ENCODE results near the gene CABLES2.
"Not testable (repeated sequence)": the region's sequence is repeated elsewhere in the genome, so short reads cannot be mapped to it uniquely, and the experiment has no call there.

Gene CABLES2

GRCh38 chr20:62377615-62378178 lies 29.4 kb downstream of the CABLES2 start:
- DNase-seq (ENCODE audit: low read depth): no peak
- no peak overlapping the region for H3K4me3 ChIP-seq (ENCODE audit: low read depth, low read length)
- TF ChIP-seq, protein P1, sequence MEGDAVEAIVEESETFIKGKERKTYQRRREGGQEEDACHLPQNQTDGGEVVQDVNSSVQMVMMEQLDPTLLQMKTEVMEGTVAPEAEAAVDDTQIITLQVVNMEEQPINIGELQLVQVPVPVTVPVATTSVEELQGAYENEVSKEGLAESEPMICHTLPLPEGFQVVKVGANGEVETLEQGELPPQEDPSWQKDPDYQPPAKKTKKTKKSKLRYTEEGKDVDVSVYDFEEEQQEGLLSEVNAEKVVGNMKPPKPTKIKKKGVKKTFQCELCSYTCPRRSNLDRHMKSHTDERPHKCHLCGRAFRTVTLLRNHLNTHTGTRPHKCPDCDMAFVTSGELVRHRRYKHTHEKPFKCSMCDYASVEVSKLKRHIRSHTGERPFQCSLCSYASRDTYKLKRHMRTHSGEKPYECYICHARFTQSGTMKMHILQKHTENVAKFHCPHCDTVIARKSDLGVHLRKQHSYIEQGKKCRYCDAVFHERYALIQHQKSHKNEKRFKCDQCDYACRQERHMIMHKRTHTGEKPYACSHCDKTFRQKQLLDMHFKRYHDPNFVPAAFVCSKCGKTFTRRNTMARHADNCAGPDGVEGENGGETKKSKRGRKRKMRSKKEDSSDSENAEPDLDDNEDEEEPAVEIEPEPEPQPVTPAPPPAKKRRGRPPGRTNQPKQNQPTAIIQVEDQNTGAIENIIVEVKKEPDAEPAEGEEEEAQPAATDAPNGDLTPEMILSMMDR (IDR thresholded peaks at IDR 0.05; ENCODE audit: control insufficient read depth, extremely low read depth, insufficient read depth): no peak

- no peak for DNase-seq (ENCODE audit: low read depth)
- TF ChIP-seq, protein P1 (IDR thresholded peaks at IDR 0.05; ENCODE audit: control insufficient read depth, extremely low read depth, insufficient read depth): no peak
- H3K4me3 ChIP-seq (ENCODE audit: low read depth, low read length): no peak overlapping the region
These were observed 30.0 kb downstream of the CABLES2 start for GRCh38 chr20:62377064-62377461.

GRCh38 chr20:62376112-62377063 lies 30.7 kb downstream of the CABLES2 start:
- TF ChIP-seq, protein P1 (IDR thresholded peaks at IDR 0.05; ENCODE audit: control insufficient read depth, extremely low read depth, insufficient read depth): no peak
- no peak for DNase-seq (ENCODE audit: low read depth)
- H3K4me3 ChIP-seq (ENCODE audit: low read depth, low read length): no peak overlapping the region

GRCh38 chr20:62374331-62375152 lies 32.5 kb downstream of the CABLES2 start:
- no peak overlapping the region for H3K4me3 ChIP-seq (ENCODE audit: low read depth, low read length)
- TF ChIP-seq, protein P1 (IDR thresholded peaks at IDR 0.05; ENCODE audit: control insufficient read depth, extremely low read depth, insufficient read depth): no peak
- DNase-seq (ENCODE audit: low read depth): no peak

DNA sequence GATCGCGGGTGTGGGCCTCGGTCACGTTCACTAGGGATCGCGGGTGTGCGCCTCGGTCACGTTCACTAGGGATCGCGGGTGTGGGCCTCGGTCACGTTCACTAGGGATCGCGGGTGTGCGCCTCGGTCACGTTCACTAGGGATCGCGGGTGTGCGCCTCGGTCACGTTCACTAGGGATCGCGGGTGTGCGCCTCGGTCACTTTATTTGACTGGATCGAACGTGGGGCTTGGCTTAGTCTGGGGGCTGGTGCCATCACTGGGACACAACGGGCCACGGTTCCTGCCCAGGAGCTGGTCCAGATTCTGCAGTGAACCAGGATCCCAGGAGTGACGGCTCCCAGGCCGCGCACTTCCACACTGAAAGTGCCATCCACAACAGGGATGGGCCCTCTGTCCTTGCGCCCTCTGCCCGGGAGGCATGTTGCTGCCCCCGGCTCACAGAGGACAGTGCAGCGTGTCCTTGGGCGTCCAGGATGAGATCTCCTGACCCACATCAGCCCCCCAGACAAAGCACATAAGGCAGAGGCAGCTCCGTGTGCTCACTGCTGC lies 33.4 kb downstream of the CABLES2 start:
- DNase-seq (ENCODE audit: low read depth); H3K4me3 ChIP-seq (ENCODE audit: low read depth, low read length): not testable (repeated sequence)

DNA sequence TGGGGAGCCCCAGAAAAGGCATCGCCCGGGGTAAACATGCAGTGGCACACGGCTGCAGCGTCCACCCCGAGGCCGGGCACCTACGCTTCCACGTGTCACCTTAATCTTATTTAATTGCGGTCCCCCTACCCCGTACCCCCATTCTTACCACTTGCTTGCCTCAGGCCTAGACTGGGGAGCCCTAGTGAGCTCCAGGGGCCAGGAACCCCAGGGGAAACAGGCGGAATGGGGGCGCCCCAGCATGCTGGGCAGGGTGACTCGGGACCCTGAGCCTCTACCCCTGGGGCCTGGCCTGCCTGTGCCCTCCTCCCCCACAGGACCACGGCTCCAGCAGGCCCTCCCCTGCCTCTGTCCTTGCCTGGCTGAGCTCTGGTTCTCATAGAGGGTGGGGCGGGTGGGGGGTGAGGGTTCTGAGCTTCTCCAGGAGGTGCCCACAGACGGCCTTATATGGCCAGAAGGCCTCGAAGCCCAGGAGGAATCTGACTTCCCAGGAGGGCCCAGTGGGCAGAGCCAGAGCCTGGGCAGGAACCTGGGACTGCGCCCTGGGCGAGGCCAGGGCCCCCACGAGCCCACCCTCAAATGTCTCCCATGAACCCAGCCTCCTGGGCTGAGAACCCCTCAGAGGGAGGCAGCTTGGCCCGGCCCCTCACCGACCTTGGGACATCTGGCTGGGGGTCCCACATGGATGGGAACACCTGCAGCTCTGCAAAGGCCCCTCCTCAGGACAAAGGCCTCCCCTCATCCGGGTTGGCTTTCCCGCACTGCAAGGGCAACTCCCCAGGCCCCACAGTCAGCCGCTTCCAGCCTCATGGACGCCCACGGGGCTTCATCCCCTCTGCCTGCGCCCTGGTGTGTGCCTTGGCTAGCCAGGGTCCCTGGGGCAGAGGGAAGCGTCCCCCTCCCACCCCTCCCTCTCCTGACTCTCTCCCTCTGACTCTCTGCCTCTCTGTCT lies 34.8 kb downstream of the CABLES2 start:
- DNase-seq (ENCODE audit: low read depth): no peak
- TF ChIP-seq, protein P1 (IDR thresholded peaks at IDR 0.05; ENCODE audit: control insufficient read depth, extremely low read depth, insufficient read depth): no peak
- no peak overlapping the region for H3K4me3 ChIP-seq (ENCODE audit: low read depth, low read length)

Measured in LNCaP clone FGC (cell line).